Measurements from ENCODE around the gene KLHL35. TPM values are rescaled to one million over a fixed set of nuclear protein-coding genes. Genes with fewer than 3 reads are reported as not detected.

The KLHL35 gene
- total and polyA plus RNA-seq, 2 experiments from 2014 or later = 0.10 to 0.28 TPM

GRCh38 chr11:75443043-75443442 lies 10.0 kb upstream of the KLHL35 start (continued):
- TF ChIP-seq EZH2 (IDR thresholded peaks at IDR 0.05; ENCODE audit: low read depth, unreplicated experiment) = no peak
- TF ChIP-seq CREB1 (CRISPR knock-in tag; IDR thresholded peaks at IDR 0.05; ENCODE audit: low read depth) = no peak
- no peak for TF ChIP-seq POLR2AphosphoS5 (IDR thresholded peaks at IDR 0.05; ENCODE audit: low read depth)

- Mint-ChIP-seq H3K9me3 (no peaks in the 10 kb centered on the region; the same call in 2 of the 3 replicates), H3K4me1 (peaks cover 25% of the 10 kb centered on the region), H3K4me3 (no peak overlapping the region), H3K27ac (no peak overlapping the region), H3K36me3 (ENCODE audit: low read depth) (no peaks in the 10 kb centered on the region), H3K27me3 (ENCODE audit: insufficient read depth, low read depth, poor library complexity) (peaks cover 2% of the 10 kb centered on the region)
- ATAC-seq (no peak), DNase-seq (ENCODE audit: low spot score) (no peak)
- H3K4me3 ChIP-seq = no peak overlapping the region
- 0 out of 2 replicates have a peak, but pooled peaks cover 3% of the 10 kb centered on the region for H3K4me1 ChIP-seq (ENCODE audit: insufficient read depth)
- H3K4me2 ChIP-seq = no peak overlapping the region
- H3K27me3 ChIP-seq (ENCODE audit: insufficient read depth) = no peaks in the 10 kb centered on the region
- no peaks in the 10 kb centered on the region for H3K36me3 ChIP-seq (ENCODE audit: insufficient read depth)
- no peaks in the 10 kb centered on the region for H3K9me2 ChIP-seq (ENCODE audit: insufficient read depth)
- TF ChIP-seq STAT1 (IDR thresholded peaks at IDR 0.05; ENCODE audit: unreplicated experiment) = no peak
- peak in 1 of 2 experiments; percentile 22; a peak in 1 of 4 replicates for TF ChIP-seq CTCF (conservative IDR thresholded peaks at IDR 0.05; ENCODE audit: low read depth in 2 of 2)
- H3F3A ChIP-seq (replicated peaks; ENCODE audit: low read depth) = no peaks in the 10 kb centered on the region
- H2AFZ ChIP-seq = no peak overlapping the region
- H3K79me2 ChIP-seq (replicated peaks; ENCODE audit: insufficient read depth) = no peaks in the 10 kb centered on the region
- no peak overlapping the region for H3K27ac ChIP-seq (ENCODE audit: low read depth)
- H4K20me1 ChIP-seq (replicated peaks; ENCODE audit: insufficient read depth) = no peaks in the 10 kb centered on the region
Observed at GRCh38 chr11:75442161-75442885, 9.3 kb upstream of the KLHL35 start.

GRCh38 chr11:75441804-75442132 lies 8.8 kb upstream of the KLHL35 start:
- H3K27ac Mint-ChIP-seq = no peak overlapping the region
- H3K4me1 Mint-ChIP-seq = peaks cover 25% of the 10 kb centered on the region
- H3K36me3 Mint-ChIP-seq (ENCODE audit: low read depth) = no peaks in the 10 kb centered on the region
- TF ChIP-seq ZNF462 (CRISPR knock-in tag; IDR thresholded peaks at IDR 0.05) = no peak
- no peak for TF ChIP-seq EZH2 (IDR thresholded peaks at IDR 0.05; ENCODE audit: low read depth, unreplicated experiment)
- no peak for TF ChIP-seq JUNB (IDR thresholded peaks at IDR 0.05; ENCODE audit: unreplicated experiment)
- TF ChIP-seq ZNF114 (CRISPR knock-in tag; IDR thresholded peaks at IDR 0.05) = no peak
- no peak for TF ChIP-seq CREB1 (CRISPR knock-in tag; IDR thresholded peaks at IDR 0.05; ENCODE audit: low read depth)
- TF ChIP-seq POLR2AphosphoS5 (IDR thresholded peaks at IDR 0.05; ENCODE audit: low read depth) = no peak
- TF ChIP-seq CTCF (conservative IDR thresholded peaks at IDR 0.05; ENCODE audit: low read depth in 2 of 2) = no peak
- TF ChIP-seq ZNF331 (CRISPR knock-in tag; IDR thresholded peaks at IDR 0.05; ENCODE audit: low read depth) = no peak

More at GRCh38 chr11:75441804-75442132, 8.8 kb upstream of the KLHL35 start:
- no peak overlapping the region for H3K4me3 Mint-ChIP-seq
- Histone ChIP-seq H3K4me1 (ENCODE audit: insufficient read depth) (0 out of 2 replicates have a peak, but pooled peaks cover 3% of the 10 kb centered on the region), H3K79me2 (replicated peaks; ENCODE audit: insufficient read depth) (no peaks in the 10 kb centered on the region), H3K27me3 (ENCODE audit: insufficient read depth) (no peaks in the 10 kb centered on the region), H3K9me2 (ENCODE audit: insufficient read depth) (no peaks in the 10 kb centered on the region), H3F3A (replicated peaks; ENCODE audit: low read depth) (no peaks in the 10 kb centered on the region), H3K4me2 (no peak overlapping the region), H4K20me1 (replicated peaks; ENCODE audit: insufficient read depth) (no peaks in the 10 kb centered on the region), H3K4me3 (no peak overlapping the region), H3K36me3 (ENCODE audit: insufficient read depth) (no peaks in the 10 kb centered on the region), H3K27ac (ENCODE audit: low read depth) (no peak overlapping the region), H2AFZ (no peak overlapping the region)
- H3K27me3 Mint-ChIP-seq (ENCODE audit: insufficient read depth, low read depth, poor library complexity) = peaks cover 2% of the 10 kb centered on the region
- ATAC-seq = no peak
- H3K9me3 Mint-ChIP-seq = no peaks in the 10 kb centered on the region; the same call in 2 of the 3 replicates
- no peak for DNase-seq (ENCODE audit: low spot score)

Measured in GM23338 (cell line).